Activated CD4-positive, CD25-positive, alpha-beta regulatory T cell treated with anti-CD3 and anti-CD28 coated beads, Interleukin-2, amount 50 U/mL, for 72 hours (primary cell): ENCODE data around the gene FEZ2.

Source experiments
- DNase-seq: peaks from one replicate; pipeline ENCODE4 v3.0.0; 2021

Gene FEZ2

DNA sequence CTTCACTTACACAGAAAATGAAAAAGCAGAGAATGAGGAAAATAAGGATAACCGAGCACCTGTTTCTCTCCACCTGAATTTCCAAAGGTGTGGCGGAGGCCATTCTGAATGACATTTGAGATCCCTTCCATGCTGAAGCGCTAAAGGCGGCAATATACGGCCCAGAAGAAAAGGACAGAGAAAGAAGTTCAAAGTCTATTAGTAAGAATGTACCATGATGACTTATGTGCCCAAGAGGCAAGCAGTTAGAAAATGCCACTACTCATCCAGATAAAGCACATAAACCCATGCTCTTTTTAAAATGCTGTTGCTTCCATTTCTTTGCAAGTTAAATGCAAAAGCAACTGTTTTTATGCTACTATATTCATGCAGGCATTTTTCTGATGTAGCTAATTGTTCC lies 37.2 kb downstream of the FEZ2 start:
- DNase-seq: no peak

DNA sequence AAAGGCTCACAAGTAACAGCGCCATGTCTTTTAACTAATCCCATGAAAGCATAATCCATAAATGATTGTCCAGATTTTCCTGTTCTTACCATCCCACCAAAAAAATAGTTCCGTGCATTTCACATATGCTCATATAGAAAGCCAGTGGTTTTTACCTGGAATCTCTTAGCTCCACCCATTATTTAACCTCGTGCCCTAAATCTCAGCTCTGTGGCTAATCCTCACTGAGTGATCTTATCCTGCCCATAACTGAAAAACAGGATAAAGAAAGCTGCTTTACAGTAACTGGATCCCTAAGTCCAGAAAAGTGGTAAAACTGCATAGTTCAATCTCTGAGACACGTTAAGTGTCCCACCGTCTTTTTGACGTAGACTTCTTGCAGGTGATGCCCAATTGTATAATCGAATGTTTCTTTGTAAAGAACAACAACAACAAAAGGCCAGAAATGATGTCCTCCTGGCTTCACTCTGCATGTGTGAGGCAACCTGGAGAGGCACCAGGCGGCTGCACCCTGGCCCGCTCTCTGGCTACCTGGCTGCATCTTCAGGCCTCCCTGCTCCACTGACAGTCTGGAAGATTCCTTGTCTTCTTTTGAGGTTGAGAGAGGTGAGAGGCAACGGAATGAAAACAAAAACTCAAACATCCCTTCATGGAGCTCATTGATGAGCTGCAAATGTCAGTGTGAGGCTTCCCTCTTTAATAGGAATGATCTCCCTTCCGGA lies 38.6 kb downstream of the FEZ2 start:
- no peak for DNase-seq

DNA sequence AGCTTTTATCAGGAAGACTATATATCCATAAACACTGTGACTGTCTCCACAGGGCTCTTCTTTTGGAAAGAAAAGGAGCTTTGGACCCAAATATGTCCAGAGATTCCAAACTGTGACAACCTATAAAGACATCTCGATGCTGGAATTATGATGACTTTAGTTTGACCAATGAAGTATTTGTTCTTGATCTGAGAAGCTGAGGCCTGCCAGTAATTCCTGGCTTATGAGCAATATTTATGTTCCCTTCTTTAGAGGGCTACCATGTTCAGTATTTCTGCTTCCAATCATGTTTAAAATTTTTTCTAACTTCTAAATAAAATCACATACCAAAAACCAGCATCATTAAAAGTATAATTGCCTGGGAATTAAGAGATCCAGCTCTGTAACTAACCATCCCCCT lies 41.1 kb downstream of the FEZ2 start:
- no peak for DNase-seq

DNA sequence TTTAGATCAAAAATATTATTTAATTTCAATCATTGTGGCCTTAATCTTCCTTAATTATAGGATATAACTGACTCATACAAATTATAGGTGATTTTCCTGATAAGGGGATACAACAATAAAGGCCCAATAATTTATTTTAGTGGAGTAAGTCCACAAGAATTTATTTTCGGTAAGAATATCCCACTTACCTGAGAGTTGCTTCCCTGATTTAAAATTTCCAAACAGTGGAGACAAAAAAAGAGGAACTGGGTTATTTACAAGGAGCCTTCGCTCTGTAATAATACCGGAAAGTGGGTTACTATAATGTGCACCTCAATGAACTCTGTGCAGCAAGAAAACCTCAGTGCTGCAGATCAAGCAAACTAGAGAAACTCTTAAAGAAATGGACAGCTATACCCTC lies 42.2 kb downstream of the FEZ2 start:
- DNase-seq: no peak

DNA sequence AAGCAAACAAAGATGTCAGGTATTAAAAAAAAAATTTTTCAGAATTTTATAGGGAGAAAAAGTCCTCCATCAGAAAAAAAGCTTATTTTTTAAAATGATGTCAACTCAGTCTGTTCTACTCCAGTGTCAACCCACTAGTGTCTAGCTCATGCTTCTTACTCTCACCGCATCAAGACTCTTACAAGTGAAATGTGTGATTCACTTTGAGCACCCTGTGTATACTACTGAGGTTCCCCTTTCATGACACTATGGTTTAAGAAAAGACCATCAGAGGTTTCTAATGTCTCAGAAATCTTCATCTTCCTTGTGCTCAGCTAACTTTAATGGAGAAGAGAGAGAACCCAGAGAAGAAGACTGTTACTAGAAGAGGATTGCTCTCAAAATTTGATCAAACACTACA lies 43.4 kb downstream of the FEZ2 start:
- no peak for DNase-seq

DNA sequence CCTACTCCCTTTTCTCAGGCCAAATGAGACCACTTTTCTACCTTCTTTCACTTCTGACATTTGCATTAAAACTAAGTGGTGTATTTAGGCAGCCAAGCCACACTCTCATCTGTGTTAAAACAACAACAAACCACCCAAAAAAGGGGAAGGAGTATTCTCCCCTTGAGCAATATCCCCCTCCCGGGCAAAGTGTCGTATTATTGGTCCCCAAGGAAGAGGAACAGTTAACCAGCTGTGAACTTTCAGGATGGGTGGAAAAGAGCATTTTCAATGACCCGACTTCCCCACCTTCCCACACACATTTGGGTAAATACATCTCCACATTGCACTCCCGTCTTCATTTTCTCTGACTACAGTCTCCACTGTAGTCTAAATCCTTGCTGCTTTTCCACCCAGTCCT lies 44.3 kb downstream of the FEZ2 start:
- no peak for DNase-seq

DNA sequence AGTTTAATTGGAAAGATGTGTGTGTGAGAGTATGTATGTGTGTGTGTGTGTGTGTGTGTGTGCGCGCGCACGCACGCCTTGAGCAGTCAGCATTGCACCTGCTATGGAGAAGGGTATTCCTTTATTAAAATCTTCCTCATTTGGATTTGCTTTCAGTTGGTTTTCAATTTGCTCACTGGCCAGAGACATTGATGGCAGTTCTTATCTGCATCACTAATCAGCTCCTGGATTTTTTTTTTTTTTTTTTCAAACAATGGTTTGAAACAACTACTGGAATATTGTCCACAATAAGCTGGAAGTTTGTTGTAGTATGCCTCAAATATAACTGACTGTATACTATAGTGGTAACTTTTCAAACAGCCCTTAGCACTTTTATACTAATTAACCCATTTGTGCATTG lies 48.0 kb downstream of the FEZ2 start:
- no peak for DNase-seq

DNA sequence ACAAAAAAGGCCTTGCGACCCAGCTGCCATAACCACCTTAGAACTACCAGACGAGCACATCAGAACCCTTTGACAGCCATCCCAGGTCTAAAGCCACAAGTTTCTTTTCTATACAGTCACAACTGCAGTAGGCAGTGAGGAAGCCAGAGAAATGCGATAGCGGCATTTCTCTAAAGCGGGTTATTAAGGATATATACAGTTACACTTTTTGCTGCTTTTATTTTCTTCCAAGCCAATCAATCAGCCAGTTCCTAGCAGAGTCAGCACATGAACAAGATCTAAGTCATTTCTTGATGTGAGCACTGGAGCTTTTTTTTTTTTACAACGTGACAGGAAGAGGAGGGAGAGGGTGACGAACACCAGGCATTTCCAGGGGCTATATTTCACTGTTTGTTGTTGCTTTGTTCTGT lies 48.8 kb downstream of the FEZ2 start:
- no peak for DNase-seq

DNA sequence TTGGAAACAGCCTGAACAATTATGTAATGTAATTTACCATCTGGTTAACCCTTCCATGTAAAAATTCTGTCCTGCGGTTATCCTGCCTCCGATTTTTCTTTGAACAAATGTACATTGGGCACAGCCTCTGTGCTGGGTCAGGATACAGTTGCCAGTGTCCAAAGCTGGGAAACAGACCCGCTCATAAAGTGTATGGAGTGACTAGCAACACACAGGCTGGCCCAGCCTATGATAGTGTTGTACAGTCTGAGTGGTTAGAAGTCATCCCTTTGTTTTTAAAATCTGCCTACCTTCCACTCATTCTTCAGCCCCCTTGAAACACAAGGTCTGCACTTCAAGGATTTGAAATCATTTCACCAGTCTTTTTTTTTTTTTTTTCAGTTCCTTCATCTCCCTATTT lies 50.1 kb downstream of the FEZ2 start:
- no peak for DNase-seq

DNA sequence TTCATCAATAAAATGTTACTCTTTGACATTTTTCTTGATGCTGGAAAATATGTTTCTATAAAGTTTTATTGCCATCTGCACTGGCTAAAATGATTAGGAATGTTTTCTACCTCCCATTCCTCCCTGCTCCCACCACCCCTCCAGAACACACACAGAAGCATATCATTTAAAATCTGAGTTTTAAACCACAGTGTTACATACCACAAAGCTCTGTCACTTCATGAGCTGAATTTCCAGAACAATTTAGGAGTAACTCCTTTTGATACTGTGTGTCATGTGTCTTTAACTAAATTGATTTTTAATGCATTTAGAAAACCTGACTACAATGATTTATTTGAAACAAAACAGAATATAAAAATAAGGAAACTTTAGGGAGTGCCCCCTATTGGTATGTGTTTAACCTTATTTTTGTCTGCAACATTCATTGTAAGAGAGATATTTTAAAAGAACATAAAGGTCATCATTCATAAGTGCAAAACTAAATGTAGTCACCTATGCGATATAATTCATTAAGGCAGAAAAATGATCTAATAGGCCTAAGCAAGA lies 52.0 kb downstream of the FEZ2 start:
- DNase-seq: no peak

DNA sequence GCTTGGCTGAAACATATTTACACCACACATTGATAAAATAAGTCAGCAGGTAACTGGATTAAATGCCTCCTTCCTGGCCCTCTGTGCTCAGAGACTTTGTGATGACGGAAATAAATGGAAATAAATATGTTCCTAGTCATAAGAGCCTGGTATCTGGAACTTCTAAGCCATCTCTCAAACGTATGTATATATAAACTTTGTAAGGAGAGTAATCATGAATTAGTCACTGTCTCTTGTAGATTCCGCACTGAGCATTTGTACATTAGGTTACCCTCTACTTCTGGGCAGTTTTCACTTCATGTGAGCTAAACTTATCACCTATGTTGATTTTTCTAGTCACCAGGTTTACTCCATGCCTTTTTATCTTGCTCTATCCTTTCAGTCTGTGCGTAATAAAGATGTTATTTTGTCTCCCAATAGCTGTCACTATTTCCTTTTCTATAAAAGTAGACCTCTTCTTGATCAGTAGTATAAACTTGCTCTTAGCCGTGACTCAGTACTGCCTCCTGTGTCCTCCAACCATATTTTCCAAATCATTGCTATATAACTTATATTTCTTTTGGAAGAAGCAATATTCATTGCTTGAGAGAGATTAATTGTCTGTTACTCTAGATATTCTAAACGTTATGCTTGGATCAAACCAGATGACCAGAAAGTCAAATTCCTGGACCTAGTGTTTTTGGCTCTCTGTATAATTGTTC lies 53.2 kb downstream of the FEZ2 start:
- no peak for DNase-seq

DNA sequence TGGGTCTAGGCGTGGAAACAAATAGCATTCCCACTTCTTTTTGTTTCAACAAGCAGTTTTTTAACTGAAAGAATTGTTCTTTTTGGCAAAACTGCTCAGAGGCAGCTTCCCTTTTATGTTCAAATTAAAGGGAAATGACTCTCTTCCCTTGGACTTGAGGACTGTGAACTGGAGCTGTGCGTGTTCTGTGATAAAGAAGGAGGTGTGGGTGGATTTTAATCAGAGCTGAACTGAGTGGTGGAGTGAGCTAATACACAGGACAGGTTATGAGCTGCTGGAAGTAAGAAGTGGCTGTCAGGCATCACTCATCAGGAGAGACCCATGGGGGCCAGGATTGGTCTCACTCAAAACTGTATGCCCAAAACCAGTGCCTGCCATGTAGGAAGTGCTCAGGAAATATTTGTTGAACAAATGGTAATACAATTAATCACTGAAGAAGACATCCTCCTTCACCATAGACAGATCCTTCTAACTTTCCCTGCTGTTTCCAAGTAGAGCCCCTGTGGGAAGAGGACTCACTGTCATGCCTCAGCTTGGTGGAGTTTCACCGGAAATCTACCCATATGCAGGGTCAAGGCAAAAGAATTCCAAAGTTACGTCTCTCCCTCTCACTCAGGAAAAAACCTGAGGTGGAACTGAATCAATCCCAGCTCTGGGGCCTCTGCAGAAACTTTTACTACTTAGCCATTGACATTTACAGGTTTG lies 55.9 kb downstream of the FEZ2 start:
- no peak for DNase-seq

DNA sequence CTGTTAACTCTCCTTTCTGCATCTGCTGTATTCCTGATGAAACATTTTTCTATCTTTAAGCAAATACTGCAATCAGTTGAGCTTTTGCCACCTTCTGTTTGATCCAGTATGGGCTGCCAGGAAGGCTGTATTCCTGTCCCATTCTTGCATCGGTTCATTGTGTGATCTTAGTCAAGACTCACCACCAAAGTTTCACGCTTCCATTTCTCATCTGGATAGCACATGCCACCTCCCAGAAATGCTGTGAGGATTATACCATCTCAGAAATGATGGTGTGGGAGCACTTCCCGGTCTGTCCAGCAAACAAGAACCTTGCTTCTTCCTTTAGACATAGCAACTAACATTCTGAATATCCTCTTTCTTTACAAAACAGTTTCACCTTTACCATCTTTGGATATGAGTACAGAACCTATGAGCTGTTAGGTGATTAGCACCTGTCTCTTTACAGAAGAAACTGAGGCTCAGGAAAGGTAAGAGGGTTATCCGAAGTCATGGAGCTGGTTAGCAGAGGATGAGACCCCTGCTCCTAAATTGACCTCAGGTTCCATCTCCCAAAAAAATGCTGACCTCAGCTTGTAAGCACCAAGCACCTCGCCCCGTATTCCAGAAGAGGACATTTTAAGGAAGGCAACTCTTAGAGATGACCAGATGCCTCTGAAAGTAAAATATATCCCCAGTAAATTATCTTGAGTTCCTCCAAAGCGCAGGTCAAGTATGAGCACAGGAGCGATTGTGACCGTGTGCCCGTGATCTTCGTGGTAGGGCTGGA lies 56.8 kb downstream of the FEZ2 start:
- no peak for DNase-seq

DNA sequence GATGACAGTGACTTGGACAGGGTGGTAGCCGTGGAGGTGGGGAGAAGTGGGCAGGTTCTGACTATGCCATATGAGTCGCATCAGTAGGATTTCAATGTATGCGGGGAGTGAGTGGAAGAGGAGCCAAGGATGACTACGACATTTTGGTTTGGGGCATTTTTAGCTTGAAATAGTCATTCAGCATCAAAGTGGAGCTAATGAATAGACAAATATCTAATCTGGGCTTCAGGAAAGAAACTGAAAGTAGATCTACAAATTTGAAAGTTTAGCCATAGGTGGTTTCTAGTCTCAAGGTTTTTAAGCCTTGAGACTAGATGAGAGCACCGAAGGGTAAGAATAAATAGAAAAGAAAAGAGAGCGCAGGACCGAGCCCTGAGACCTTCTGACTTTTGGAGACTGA lies 58.3 kb downstream of the FEZ2 start:
- DNase-seq: no peak

DNA sequence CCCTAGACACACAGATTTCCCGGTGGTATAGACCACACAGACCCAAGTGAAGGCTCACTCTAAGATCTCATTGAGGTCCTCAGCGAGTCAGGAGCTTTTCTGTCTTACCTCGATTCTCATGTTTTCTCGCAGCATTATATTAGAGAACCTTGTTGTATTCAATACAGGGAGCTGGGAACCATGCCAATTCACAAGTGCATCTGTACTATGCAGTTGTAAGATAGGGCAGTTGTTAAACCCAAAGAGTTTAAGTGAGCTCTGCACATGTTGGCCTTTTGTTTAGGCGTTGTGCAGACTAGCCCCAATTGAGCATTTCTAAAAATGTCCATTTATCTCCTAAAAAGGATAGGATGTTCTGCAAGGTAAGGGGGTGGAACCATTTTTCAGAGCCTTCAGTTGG lies 59.6 kb downstream of the FEZ2 start:
- DNase-seq: no peak

DNA sequence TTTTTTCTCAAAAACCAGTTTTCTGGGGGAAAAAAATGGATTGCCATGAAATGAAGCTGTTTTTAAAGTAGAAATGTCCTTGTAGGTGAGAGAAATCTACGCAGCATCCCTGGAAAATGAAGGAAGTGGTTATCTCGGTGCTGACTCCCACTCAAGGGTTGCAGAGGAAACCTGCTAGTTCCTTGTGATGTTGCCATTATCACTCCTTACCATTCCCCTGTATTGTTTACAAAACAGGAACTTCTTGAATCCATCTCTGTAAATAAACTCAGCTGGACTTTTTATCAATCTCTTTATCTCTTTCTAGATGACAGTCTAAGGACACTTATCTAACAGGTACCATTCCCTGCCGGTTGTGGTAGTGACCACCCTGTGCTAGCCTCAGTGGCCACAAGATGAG lies 61.2 kb downstream of the FEZ2 start:
- DNase-seq: no peak

DNA sequence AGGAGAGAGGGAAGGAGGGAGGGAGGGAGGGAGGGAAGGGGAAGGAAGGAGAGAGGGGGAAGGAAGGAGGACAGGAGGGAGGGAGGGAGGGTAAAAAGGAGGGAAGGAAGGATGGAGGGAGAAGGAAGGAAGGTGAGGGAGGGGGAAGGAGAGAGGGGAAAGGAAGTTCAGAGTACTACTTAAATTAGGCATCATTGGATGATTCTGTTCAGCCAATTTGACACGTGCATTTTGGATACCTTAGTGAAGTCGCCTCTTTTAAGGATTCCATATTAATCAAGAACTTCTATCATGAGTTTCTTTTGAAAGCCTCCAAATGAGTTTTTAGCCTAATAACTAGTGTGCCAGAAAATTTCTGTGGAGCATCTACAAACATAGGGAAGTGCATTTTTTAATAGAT lies 62.9 kb downstream of the FEZ2 start:
- no peak for DNase-seq

DNA sequence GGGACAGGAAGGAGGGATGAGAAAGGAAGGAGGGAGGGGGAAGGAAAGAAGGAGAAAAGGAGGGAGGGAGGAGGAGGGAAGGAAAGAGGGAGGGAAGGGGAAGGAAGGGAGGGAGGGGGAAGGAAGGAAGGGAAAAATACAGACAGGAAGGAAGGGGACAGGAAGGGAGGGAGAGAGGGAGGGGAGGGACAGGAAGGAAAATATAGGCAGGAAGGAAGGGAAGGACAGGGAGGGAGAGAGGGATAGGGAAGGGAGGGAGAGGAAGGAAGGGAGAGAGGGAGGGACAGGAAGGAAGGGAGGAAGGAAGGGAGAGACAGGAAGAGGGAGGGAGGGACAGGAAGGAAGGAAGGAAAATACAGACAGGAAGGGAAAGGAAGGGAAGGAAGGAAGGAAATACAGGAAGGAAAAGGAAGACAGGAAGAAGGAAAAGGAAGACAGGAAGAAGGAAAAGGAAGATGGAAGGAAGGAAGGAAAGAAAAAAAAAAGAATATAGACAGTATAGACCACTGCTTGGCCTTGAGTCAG lies 63.6 kb downstream of the FEZ2 start:
- no peak for DNase-seq

DNA sequence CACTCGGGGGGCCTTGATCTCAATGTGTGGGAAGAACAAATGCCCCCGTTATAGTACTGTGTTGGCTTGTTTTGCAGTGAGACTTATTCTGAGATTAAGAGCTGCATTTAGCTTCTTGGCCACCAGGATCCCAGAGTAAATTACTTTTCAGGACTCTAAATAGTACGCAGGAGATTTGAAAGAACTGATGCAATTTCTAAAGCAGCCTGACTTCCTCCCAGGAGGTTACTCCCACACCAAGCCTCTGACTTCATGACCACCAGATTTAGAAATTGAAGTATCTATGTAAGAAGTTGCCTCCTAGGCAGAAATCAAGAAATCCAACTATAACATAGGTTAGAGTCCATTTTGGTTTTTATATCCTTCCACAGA lies 67.0 kb downstream of the FEZ2 start:
- no peak for DNase-seq

DNA sequence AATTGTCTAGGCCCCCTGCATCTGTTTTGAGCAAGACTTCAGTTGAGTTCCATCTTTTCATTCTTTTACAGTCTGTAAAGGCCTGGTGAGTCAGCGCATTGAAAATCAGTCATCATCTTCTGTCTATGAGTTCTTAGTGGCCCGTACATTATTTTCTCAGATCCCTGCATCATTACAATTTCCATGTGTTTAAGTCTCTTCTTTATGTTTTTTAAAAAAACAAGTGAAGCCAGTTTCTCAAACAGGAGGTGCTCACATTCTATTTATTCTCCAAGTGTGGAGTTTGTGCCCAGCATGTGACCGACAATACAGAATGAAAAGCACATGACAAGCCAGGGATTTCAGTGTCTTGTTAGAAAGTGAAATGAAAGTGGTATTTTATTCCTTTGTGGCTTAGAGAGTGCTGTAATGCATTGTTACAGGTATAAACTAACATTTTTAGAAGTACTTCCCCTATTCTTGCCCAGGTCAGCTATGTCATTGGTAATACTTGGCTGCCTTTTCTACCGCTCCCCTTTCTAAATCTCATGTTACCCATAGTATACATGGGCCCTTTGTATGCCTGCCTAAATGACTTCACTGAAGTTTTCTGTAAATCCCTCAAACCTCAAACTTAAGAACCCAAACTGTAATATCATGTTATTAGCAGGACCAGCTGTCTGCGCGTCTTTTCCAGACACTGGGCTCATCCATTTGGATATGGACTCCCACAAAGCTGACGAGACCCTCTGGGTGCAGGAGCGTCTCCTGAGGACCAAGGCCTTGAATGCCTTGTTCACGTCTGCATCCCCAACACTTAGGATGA lies 67.6 kb downstream of the FEZ2 start:
- no peak for DNase-seq

DNA sequence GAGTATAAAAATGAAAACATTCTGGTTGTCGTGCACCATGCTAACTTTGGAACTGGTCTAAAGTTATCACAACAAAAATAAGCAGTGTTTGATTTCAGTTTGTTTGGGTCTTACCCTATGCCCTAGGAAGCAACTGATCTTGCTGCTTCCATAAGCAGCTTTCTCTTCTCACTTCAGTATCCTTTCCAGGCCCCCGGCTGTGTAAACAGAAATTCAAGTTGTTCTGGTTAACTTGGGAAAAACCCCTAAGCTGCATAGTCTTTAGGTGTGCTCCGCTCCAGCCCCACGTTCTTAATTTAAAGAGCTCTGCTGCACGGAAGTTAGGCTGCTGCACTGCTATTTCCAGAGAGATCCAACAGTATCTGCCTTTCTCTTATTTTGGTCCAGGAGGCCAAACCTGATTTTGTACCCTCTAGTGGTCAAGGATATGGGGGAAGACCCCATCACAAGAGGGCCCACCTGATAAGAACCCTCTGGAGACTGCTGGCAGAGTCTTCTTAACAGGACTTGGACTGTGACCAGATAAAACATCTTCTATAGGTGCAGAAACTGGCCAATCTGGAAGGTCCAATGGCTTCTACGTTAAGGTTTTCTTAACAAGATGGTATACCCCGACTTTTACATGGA lies 69.1 kb downstream of the FEZ2 start:
- no peak for DNase-seq

DNA sequence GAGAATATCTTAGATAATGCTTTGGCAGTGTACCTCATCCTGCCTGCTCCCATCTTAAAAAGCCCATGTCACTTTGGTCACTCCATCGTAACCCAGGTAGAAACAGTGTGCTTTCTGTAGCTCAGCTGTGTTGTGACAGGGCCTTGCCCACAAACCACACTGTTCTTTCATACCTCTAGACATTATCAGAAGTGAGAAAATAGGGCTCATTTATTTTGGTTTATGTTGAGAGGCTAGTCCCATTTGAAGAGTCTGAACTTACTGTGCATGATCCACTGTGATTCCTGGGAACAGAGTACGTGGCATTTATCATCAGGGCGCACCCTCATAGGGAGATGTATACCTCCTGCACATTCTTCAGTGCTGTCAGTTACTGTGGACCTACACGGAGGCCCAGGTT lies 69.7 kb downstream of the FEZ2 start:
- no peak for DNase-seq
